ENCODE results near the gene AGRP.
A peak's percentile ranks its signal among the peaks of the same experiment; 100 is the strongest.

AGRP gene

GRCh38 chr16:67463059-67463458, 20.3 kb downstream of the AGRP start:
- DNase-seq: no peak

GRCh38 chr16:67462279-67462655, 21.1 kb downstream of the AGRP start:
- DNase-seq: no peak

GRCh38 chr16:67461600-67462278, 21.6 kb downstream of the AGRP start:
- no peak for DNase-seq

- DNase-seq: no peak
These were observed 22.4 kb downstream of the AGRP start for GRCh38 chr16:67460961-67461360.

GRCh38 chr16:67460168-67460567, 23.2 kb downstream of the AGRP start:
- no peak for DNase-seq

- no peak for DNase-seq
These were observed 23.5 kb downstream of the AGRP start for GRCh38 chr16:67459861-67460150.

GRCh38 chr16:67459066-67459860, 24.1 kb downstream of the AGRP start:
- DNase-seq: no peak

GRCh38 chr16:67458121-67458641, 25.2 kb downstream of the AGRP start:
- no peak for DNase-seq

- DNase-seq: no peak
These were observed 25.7 kb downstream of the AGRP start for GRCh38 chr16:67457611-67458010.

GRCh38 chr16:67456391-67457081, 26.8 kb downstream of the AGRP start:
- DNase-seq: peak; percentile 29

GRCh38 chr16:67454852-67455251, 28.5 kb downstream of the AGRP start:
- DNase-seq: no peak

GRCh38 chr16:67454104-67454503, 29.2 kb downstream of the AGRP start:
- no peak for DNase-seq

GRCh38 chr16:67451704-67452435, 31.5 kb downstream of the AGRP start:
- no peak for DNase-seq

- no peak for DNase-seq
These were observed 32.2 kb downstream of the AGRP start for GRCh38 chr16:67451061-67451703.

- no peak for DNase-seq
These were observed 33.6 kb downstream of the AGRP start for GRCh38 chr16:67449739-67450138.

- no peak for DNase-seq
These were observed 34.0 kb downstream of the AGRP start for GRCh38 chr16:67449336-67449735.

- DNase-seq: no peak
These were observed 34.8 kb downstream of the AGRP start for GRCh38 chr16:67448580-67448979.

- peak; percentile 55 for DNase-seq
These were observed 35.8 kb downstream of the AGRP start for GRCh38 chr16:67447508-67448076.

- no peak for DNase-seq
These were observed 36.3 kb downstream of the AGRP start for GRCh38 chr16:67446968-67447507.

GRCh38 chr16:67445913-67446907, 37.1 kb downstream of the AGRP start:
- no peak for DNase-seq

GRCh38 chr16:67445441-67445912, 37.9 kb downstream of the AGRP start:
- no peak for DNase-seq
